Glomerular endothelial cell (primary cell): Measurements from ENCODE around the gene CISD3. TPM values are rescaled to one million over a fixed set of nuclear protein-coding genes. Genes with fewer than 3 reads are reported as not detected.

ENCODE experiments used
- DNase-seq: peaks from one replicate; pipeline ENCODE4 v3.0.0-alpha.2; 2011; ENCODE audit warnings: low read depth, low spot score; ENCODE audit errors: extremely low read depth
- total RNA-seq: library from RNA; depleted of rRNA; stranded (reverse); fragments of >200 nt; gene quantifications from 2 replicates; pipeline ENCODE4 v1.2.3, GENCODE V29; 2015

Gene CISD3
- total RNA-seq, 1 donor from 2014 or later: 6.1 TPM

GRCh38 chr17:38762231-38762630 is 32.1 kb downstream of the CISD3 start:
- DNase-seq: no peak

GRCh38 chr17:38766341-38766740 is 36.2 kb downstream of the CISD3 start:
- DNase-seq: no peak

- no peak for DNase-seq
Observed at GRCh38 chr17:38768417-38768816, 38.3 kb downstream of the CISD3 start.

GRCh38 chr17:38773258-38773657 is 43.1 kb downstream of the CISD3 start:
- no peak for DNase-seq

GRCh38 chr17:38777641-38778250 is 47.6 kb downstream of the CISD3 start:
- no peak for DNase-seq

GRCh38 chr17:38779965-38780752 is 50.0 kb downstream of the CISD3 start:
- no peak for DNase-seq

- DNase-seq: no peak
Observed at GRCh38 chr17:38783227-38783626, 53.1 kb downstream of the CISD3 start.

Other genes with a start within 250 kb of the CISD3 start
- 0.19 TPM in 1 of 2 replicates, not detected in the other for gene SRCIN1, start 124.4 kb upstream of the CISD3 start, total RNA-seq
- gene EPOP, start 55.4 kb upstream of the CISD3 start, total RNA-seq: 2.7 and 2.8 TPM in 2 replicates
- 31.7 and 45.8 TPM in 2 replicates for gene MLLT6, start 25.1 kb upstream of the CISD3 start, total RNA-seq
- gene PCGF2, start 18.0 kb downstream of the CISD3 start, total RNA-seq: 15.8 and 24.1 TPM in 2 replicates
- gene PSMB3, start 22.4 kb downstream of the CISD3 start, total RNA-seq: 207 TPM in 2 replicates
- gene PIP4K2B, start 69.2 kb downstream of the CISD3 start, total RNA-seq: 42.3 and 50.7 TPM in 2 replicates
- gene CWC25, start 95.0 kb downstream of the CISD3 start, total RNA-seq: 15.8 and 16.2 TPM in 2 replicates
- 852 and 1,109 TPM in 2 replicates for gene RPL23, start 123.4 kb downstream of the CISD3 start, total RNA-seq
- gene LASP1, start 139.7 kb downstream of the CISD3 start, total RNA-seq: 341 and 399 TPM in 2 replicates
- gene FBXO47, start 237.1 kb downstream of the CISD3 start, total RNA-seq: not detected in 2 replicates